Esophagus muscularis mucosa (tissue), 4 donors: ENCODE measurements around the gene PLCB2. TPM values are rescaled to one million over a fixed set of nuclear protein-coding genes. Genes with fewer than 3 reads are reported as not detected.

Experiments
- DNase-seq: peaks from one replicate; pipeline ENCODE4 v3.0.0-alpha.2; 2017; ENCODE audit errors: extremely low spot score
- H3K27ac ChIP-seq, 4 donors: fragments of 200-600 bp; sonication (generic); replicated peaks in 1 of 4; 1 replicate in 3 of 4; 2 replicates in 1 of 4; pipeline ENCODE4 v1.5.1; 2016 to 2019; ENCODE audit warnings: mild to moderate bottlenecking in 1 of 4
- H3K27me3 ChIP-seq, 4 donors: fragments of 200-600 bp; sonication (generic); one replicate each; pipeline versions ENCODE4 v1.5.1 to v1.6.0; 2016 to 2019
- H3K36me3 ChIP-seq, 4 donors: fragments of 200-600 bp; sonication (generic); one replicate each; pipeline ENCODE4 v1.5.1; 2016 to 2019
- H3K4me1 ChIP-seq, 4 donors: fragments of 200-600 bp; sonication (generic); one replicate each; pipeline ENCODE4 v1.5.1; 2016 to 2019
- H3K4me3 ChIP-seq, 4 donors: fragments of 200-600 bp; sonication (generic); 1 replicate in 2 of 4; 2 replicates in 2 of 4; pipeline ENCODE4 v1.5.1; 2016 to 2019; ENCODE audit warnings: mild to moderate bottlenecking in 4 of 4, moderate library complexity in 1 of 4
- H3K9me3 ChIP-seq, 4 donors: fragments of 200-600 bp; sonication (generic); 1 replicate in 3 of 4; 2 replicates in 1 of 4; pipeline ENCODE4 v1.5.1; 2016 to 2019
- EP300 ChIP-seq: sonication (generic); formaldehyde crosslinking; IDR thresholded peaks from one replicate; pipeline ENCODE4 v1.6.1; 2017; ENCODE audit warnings: antibody characterized with exemption
- POLR2A ChIP-seq: fragments of 450-650 bp; IDR thresholded peaks from one replicate; pipeline ENCODE4 v1.6.1; 2017; ENCODE audit warnings: antibody characterized with exemption, moderate library complexity, mild to moderate bottlenecking, low read depth
- POLR2AphosphoS5 ChIP-seq, 2 donors: sonication (generic); formaldehyde crosslinking; IDR thresholded peaks; one replicate each; pipeline ENCODE4 v1.6.1; 2017; ENCODE audit warnings: antibody characterized with exemption in 2 of 2
- WGBS: methylation state at CpG from one replicate; pipeline ENCODE4 v1.1.5; 2018; 5-methylcytosine and 5-hydroxymethylcytosine counted together
- intact Hi-C: fragments of 100-400 bp; cut with DNase I; formaldehyde crosslinking; loops from one replicate; pipeline ENCODE4 v1.15.1; 2023
- total RNA-seq, 4 donors: library from RNA; depleted of rRNA; stranded (reverse); fragments of >200 nt; gene quantifications; one replicate each; pipeline versions ENCODE4 v1.1.0 to v1.2.1, GENCODE V29; 2016
- TF ChIP-seq, protein P1 (sequence below), 3 experiments: fragments of 200-600 bp in 2 of 3; fragments of 450-650 bp in 1 of 3; sonication (generic) in 2 of 3; IDR thresholded peaks; one replicate each; pipeline ENCODE4 v1.5.1; 2017 to 2019; ENCODE audit warnings: antibody characterized with exemption in 3 of 3, mild to moderate bottlenecking in 2 of 3, moderate library complexity in 1 of 3

Gene PLCB2
- total RNA-seq, 4 donors from 2014 or later = 5.8 to 13.3 (median 9.7) TPM

DNA sequence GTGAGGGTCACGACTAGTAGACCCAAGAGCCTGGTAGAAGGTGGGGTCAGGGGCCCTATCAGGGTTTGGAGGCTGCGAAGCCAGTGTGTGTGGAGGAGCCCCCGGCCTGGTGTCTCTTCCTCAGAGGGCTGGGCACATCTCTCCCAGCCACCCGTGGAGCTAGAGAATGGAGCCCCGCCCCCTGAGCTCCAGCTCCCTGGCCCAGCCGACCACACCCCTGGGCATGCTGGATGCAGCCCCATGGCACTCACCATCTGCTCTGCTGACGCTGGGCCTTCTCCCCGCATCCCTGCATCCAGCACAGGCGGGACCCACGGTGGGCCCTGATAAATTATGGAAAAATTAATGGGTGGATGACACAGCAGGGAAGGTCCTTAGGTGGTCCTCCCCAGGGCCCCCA, 42.4 kb downstream of the PLCB2 start:
- Histone ChIP-seq H3K4me1 (peaks cover 0 to 30% (median 0%) of the 10 kb centered on the region in 4 donors), H3K27me3 (no peaks in the 10 kb centered on the region), H3K36me3 (no peaks in the 10 kb centered on the region), H3K9me3 (no peaks in the 10 kb centered on the region), H3K4me3 (no peak overlapping the region), H3K27ac (no peak overlapping the region)
- TF ChIP-seq, protein P1, sequence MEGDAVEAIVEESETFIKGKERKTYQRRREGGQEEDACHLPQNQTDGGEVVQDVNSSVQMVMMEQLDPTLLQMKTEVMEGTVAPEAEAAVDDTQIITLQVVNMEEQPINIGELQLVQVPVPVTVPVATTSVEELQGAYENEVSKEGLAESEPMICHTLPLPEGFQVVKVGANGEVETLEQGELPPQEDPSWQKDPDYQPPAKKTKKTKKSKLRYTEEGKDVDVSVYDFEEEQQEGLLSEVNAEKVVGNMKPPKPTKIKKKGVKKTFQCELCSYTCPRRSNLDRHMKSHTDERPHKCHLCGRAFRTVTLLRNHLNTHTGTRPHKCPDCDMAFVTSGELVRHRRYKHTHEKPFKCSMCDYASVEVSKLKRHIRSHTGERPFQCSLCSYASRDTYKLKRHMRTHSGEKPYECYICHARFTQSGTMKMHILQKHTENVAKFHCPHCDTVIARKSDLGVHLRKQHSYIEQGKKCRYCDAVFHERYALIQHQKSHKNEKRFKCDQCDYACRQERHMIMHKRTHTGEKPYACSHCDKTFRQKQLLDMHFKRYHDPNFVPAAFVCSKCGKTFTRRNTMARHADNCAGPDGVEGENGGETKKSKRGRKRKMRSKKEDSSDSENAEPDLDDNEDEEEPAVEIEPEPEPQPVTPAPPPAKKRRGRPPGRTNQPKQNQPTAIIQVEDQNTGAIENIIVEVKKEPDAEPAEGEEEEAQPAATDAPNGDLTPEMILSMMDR (IDR thresholded peaks at IDR 0.05) = no peak
- no peak for TF ChIP-seq POLR2A
- TF ChIP-seq EP300 = no peak
- no peak for TF ChIP-seq POLR2AphosphoS5 (IDR thresholded peaks at IDR 0.05)
- DNase-seq = no peak
- WGBS = 66% methylated on average over 3 of the region's 10 CpGs
- intact Hi-C loops = no loop called here

- Histone ChIP-seq H3K36me3 (no peaks in the 10 kb centered on the region), H3K27ac (no peak overlapping the region), H3K9me3 (no peaks in the 10 kb centered on the region), H3K4me1 (peaks cover 0 to 30% (median 0%) of the 10 kb centered on the region in 4 donors), H3K27me3 (no peaks in the 10 kb centered on the region), H3K4me3 (no peak overlapping the region)
- 77% methylated on average over 15 of the region's 16 CpGs for WGBS
- no peak for DNase-seq
- intact Hi-C loops = no loop called here
- TF ChIP-seq POLR2A (no peak), EP300 (no peak), POLR2AphosphoS5 (IDR thresholded peaks at IDR 0.05) (no peak)
- TF ChIP-seq, protein P1 (IDR thresholded peaks at IDR 0.05) = no peak
Observed at GRCh38 chr15:40264321-40265153, 43.2 kb downstream of the PLCB2 start.

DNA sequence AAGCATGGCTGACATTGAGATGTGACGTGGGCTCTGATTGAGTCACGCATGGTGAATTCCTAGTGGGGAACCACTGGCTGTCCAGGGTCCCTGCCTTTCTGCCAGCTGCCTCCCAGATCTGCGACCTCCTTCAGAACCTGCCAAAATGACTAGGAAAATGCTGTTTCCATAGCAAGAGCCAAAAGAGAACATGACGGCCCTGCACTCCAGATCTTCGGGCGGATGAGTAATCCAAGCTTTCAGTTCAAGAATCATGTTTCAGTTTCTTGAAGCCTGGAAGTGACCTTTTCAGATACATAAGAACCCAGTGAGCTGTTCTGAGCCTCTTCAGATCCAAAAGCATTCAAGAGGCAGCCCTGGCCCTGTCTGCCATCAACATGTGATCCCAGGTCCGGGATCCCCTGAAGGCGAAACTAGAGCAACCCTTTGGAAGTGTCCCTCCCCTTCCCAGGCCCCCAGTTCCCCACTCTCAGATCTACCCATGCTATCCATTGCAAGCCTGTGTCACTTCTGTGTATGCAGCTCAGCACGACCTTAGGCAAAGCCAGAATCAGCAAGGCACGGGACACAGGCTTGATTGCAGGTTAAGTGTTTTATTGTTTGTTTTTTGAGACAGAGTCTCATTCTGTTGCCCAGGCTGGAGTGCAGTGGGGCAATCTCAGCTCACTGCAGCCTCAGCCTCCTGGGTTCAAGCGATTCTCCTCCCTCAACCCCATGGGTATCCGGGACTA, 44.5 kb downstream of the PLCB2 start:
- 38% methylated on average over 12 of the region's 12 CpGs for WGBS
- H3K27ac ChIP-seq = peak overlapping the region in 1 of 4 donors; percentile 66
- no peaks in the 10 kb centered on the region for H3K9me3 ChIP-seq
- TF ChIP-seq, protein P1 (IDR thresholded peaks at IDR 0.05) = no peak
- peak in 1 of 2 donors; percentile 61 for TF ChIP-seq POLR2AphosphoS5 (IDR thresholded peaks at IDR 0.05)
- no peak for TF ChIP-seq POLR2A
- H3K4me1 ChIP-seq = peaks cover 0 to 30% (median 0%) of the 10 kb centered on the region in 4 donors
- peaks cover 0 to 9% (median 0%) of the 10 kb centered on the region in 4 donors for H3K27me3 ChIP-seq
- H3K36me3 ChIP-seq = no peaks in the 10 kb centered on the region
- DNase-seq = no peak
- H3K4me3 ChIP-seq = no peak overlapping the region
- intact Hi-C loops = no loop called here

- no peak overlapping the region for H3K4me3 ChIP-seq
- intact Hi-C loops = no loop called here
- H3K27me3 ChIP-seq = peaks cover 0 to 12% (median 0%) of the 10 kb centered on the region in 4 donors
- H3K4me1 ChIP-seq = peaks cover 0 to 13% (median 0%) of the 10 kb centered on the region in 4 donors
- no peaks in the 10 kb centered on the region for H3K9me3 ChIP-seq
- no peak overlapping the region for H3K27ac ChIP-seq
- DNase-seq = no peak
- TF ChIP-seq POLR2A = no peak
- TF ChIP-seq POLR2AphosphoS5 (IDR thresholded peaks at IDR 0.05) = no peak
- TF ChIP-seq, protein P1 (IDR thresholded peaks at IDR 0.05) = no peak
- TF ChIP-seq EP300 = no peak
- H3K36me3 ChIP-seq = no peaks in the 10 kb centered on the region
- 83% methylated on average over 5 of the region's 7 CpGs for WGBS
Observed at GRCh38 chr15:40259021-40259420, 48.7 kb downstream of the PLCB2 start.
